ENCODE results near the gene ZCCHC14. TPM values are rescaled to one million over a fixed set of nuclear protein-coding genes. Genes with fewer than 3 reads are reported as not detected.

Gene ZCCHC14
- total and polyA plus RNA-seq, 2 of the 8 experiments (the other 6 are each of a cell fraction or from before 2014, with no cell fraction given) = 8.2 to 28.2 TPM

DNA sequence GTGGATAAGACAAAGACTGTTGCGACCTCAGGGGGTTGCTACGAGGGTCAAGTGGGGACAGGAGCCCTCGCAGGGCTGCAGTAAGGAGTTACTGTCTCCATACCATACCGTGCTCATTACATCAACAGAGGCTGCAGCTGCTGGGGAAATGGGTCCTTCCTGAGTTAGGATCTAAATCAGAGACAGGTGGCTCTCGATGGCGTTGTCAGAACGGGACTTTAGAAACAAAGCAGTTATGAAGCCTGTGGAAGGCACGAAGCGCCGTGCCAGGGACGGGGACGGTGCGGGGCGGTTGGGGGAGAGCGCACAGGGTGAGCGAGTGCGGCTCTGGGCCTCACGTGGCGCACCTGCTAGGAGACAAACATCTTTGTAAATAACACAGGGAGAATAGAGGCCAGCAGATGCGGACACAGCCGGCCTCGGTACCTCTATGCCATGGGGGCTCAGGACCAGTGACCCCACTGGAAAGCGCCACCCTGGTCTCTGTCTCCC lies 34.4 kb downstream of the ZCCHC14 start (continued):
- no peak for TF ChIP-seq RNF2 (IDR thresholded peaks at IDR 0.05; ENCODE audit: borderline replicate concordance, low read depth, low read length, missing control alignments, poor library complexity, severe bottlenecking)
- TF ChIP-seq, protein P1, sequence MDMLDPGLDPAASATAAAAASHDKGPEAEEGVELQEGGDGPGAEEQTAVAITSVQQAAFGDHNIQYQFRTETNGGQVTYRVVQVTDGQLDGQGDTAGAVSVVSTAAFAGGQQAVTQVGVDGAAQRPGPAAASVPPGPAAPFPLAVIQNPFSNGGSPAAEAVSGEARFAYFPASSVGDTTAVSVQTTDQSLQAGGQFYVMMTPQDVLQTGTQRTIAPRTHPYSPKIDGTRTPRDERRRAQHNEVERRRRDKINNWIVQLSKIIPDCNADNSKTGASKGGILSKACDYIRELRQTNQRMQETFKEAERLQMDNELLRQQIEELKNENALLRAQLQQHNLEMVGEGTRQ (IDR thresholded peaks at IDR 0.05; ENCODE audit: low read length) = no peak
- TF ChIP-seq RBBP5 (IDR thresholded peaks at IDR 0.05; ENCODE audit: borderline replicate concordance, low read depth, low read length) = no peak
- TF ChIP-seq ZNF274 (IDR thresholded peaks at IDR 0.05; ENCODE audit: borderline replicate concordance, extremely low read depth, low read length) = no peak
